ENCODE results near the gene GBGT1. TPM values are rescaled to one million over a fixed set of nuclear protein-coding genes. Genes with fewer than 3 reads are reported as not detected.

GBGT1 gene
- total RNA-seq, 1 experiment from 2014 or later: 0.14 TPM

DNA sequence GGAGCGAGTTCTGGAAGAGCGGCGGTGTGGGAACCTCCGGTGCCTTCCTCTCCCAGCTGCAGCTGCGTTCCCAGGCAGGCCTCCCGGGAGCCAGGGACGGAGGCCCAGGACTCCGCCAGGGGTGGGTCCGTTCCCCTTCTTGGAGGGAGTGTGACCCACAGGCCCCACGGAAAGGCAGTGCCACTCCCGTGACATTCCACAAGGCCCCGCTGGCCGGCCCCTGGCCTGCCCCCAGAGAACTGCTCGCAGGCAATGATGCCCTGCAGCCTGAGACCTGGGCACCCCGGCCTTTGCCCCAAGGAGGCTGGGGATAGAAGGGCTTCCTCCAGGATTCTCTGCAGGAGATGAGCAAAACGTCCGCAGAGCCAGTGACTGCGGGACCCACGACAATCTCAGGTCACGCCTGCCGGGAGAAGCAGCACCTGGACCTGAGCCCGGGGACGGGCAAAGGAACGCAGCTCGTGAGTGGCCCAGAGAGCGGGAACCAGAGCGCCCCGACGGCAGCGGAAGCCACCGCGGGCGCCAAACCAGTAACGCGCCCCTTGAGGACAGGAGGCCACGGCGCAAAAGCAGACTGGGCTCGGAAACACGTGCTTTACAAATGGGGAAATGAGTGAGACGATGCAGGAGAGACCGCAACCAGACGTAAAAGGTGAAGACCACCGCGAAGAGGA lies 36.1 kb upstream of the GBGT1 start:
- no peak for TF ChIP-seq CTCF (IDR thresholded peaks at IDR 0.05; ENCODE audit: insufficient read depth in 1 of 2, low read depth in 1 of 2, low read length in 1 of 2, severe bottlenecking in 1 of 2, unreplicated experiment in 1 of 2)
- Histone ChIP-seq H3K4me3 (ENCODE audit: low read depth, low read length) (no peak overlapping the region), H3K4me1 (no peaks in the 10 kb centered on the region), H3K36me3 (ENCODE audit: control insufficient read depth, insufficient read depth, low read length) (no peaks in the 10 kb centered on the region), H3K27me3 (replicated peaks; ENCODE audit: control insufficient read depth, insufficient read depth, low read length) (no peaks in the 10 kb centered on the region), H3K9me3 (peaks cover 7% of the 10 kb centered on the region; the same call in 1 of the 2 replicates)
- H3K27me3 Mint-ChIP-seq (ENCODE audit: insufficient read depth, unreplicated experiment): peaks cover 2% of the 10 kb centered on the region
- POLR2A ChIA-PET: no interaction called here
- H3K4me3 Mint-ChIP-seq (ENCODE audit: unreplicated experiment): no peak overlapping the region
- no TSS peak for BruUV-seq (replicated peaks)
- no peaks in the 10 kb centered on the region for H3K4me1 Mint-ChIP-seq (ENCODE audit: low read depth, unreplicated experiment)
- H3K9me3 Mint-ChIP-seq (ENCODE audit: unreplicated experiment): no peaks in the 10 kb centered on the region
- intact Hi-C loops (cut with micrococcal nuclease; ENCODE audit: unreplicated experiment): no loop called here
- DNase-seq: no peak
- CTCF ChIA-PET: no interaction called here
- no peak overlapping the region for H3K27ac Mint-ChIP-seq (ENCODE audit: unreplicated experiment)
- no peaks in the 10 kb centered on the region for H3K36me3 Mint-ChIP-seq (ENCODE audit: insufficient read depth, unreplicated experiment)

DNA sequence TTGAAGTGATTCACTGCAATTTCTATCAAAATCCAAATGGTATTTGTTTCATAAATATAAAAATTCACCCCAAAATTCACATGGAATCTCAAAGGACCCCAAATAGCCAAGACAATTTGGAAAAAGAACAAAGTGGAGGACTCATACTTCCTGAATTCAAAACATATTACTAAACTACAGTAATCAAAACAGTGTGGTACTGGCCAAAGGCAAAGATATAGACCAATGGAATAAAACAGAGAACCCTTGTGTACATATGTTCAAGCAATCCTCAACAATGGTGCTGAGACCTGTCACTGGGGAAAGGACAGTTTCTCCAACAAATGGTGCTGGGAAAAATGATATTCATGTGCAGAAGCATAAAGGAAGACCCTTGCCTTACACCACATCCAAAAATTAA lies 31.3 kb upstream of the GBGT1 start:
- DNase-seq: no peak
- H3K9me3 ChIP-seq: peaks cover 11% of the 10 kb centered on the region; the same call in 1 of the 2 replicates
- no peaks in the 10 kb centered on the region for H3K36me3 ChIP-seq (ENCODE audit: control insufficient read depth, insufficient read depth, low read length)
- no peak overlapping the region for H3K4me3 ChIP-seq (ENCODE audit: low read depth, low read length)
- no peaks in the 10 kb centered on the region for H3K27me3 Mint-ChIP-seq (ENCODE audit: insufficient read depth, unreplicated experiment)
- intact Hi-C loops (cut with micrococcal nuclease; ENCODE audit: unreplicated experiment): no loop called here
- no peaks in the 10 kb centered on the region for H3K9me3 Mint-ChIP-seq (ENCODE audit: unreplicated experiment)
- CTCF ChIA-PET: no interaction called here
- no peak for TF ChIP-seq CTCF (IDR thresholded peaks at IDR 0.05; ENCODE audit: insufficient read depth in 1 of 2, low read depth in 1 of 2, low read length in 1 of 2, severe bottlenecking in 1 of 2, unreplicated experiment in 1 of 2)
- H3K27ac Mint-ChIP-seq (ENCODE audit: unreplicated experiment): no peak overlapping the region
- no TSS peak for BruUV-seq (replicated peaks)
- H3K36me3 Mint-ChIP-seq (ENCODE audit: insufficient read depth, unreplicated experiment): no peaks in the 10 kb centered on the region
- no peaks in the 10 kb centered on the region for H3K4me1 Mint-ChIP-seq (ENCODE audit: low read depth, unreplicated experiment)
- no peaks in the 10 kb centered on the region for H3K27me3 ChIP-seq (replicated peaks; ENCODE audit: control insufficient read depth, insufficient read depth, low read length)
- POLR2A ChIA-PET: no interaction called here
- H3K4me3 Mint-ChIP-seq (ENCODE audit: unreplicated experiment): no peak overlapping the region
- H3K4me1 ChIP-seq: no peaks in the 10 kb centered on the region

DNA sequence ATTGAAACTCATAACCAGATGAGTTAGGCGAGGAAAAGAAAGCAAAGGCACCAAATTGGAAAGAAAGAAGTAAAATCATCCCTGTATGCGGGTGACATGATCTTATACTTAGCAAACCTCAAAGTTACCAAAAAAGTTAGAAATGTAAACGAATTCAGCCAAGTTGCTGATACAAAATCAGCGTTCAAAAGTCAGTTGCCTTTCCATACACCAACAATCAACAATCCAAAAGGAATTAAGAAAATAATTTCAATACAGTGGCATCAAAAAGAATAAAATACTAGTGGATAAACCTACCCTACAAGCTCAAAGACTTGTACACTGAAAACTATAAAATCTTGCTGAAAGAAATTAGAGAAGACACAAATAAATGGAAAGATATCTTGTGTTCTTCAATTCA lies 30.9 kb upstream of the GBGT1 start:
- Histone ChIP-seq H3K4me1 (no peaks in the 10 kb centered on the region), H3K36me3 (ENCODE audit: control insufficient read depth, insufficient read depth, low read length) (no peaks in the 10 kb centered on the region), H3K9me3 (peaks cover 11% of the 10 kb centered on the region; the same call in 1 of the 2 replicates), H3K4me3 (ENCODE audit: low read depth, low read length) (no peak overlapping the region), H3K27me3 (replicated peaks; ENCODE audit: control insufficient read depth, insufficient read depth, low read length) (no peaks in the 10 kb centered on the region)
- ChIA-PET CTCF (no interaction called here), POLR2A (no interaction called here)
- no TSS peak for BruUV-seq (replicated peaks)
- H3K27ac Mint-ChIP-seq (ENCODE audit: unreplicated experiment): no peak overlapping the region
- no peak for DNase-seq
- H3K36me3 Mint-ChIP-seq (ENCODE audit: insufficient read depth, unreplicated experiment): no peaks in the 10 kb centered on the region
- H3K27me3 Mint-ChIP-seq (ENCODE audit: insufficient read depth, unreplicated experiment): no peaks in the 10 kb centered on the region
- TF ChIP-seq CTCF (IDR thresholded peaks at IDR 0.05; ENCODE audit: insufficient read depth in 1 of 2, low read depth in 1 of 2, low read length in 1 of 2, severe bottlenecking in 1 of 2, unreplicated experiment in 1 of 2): no peak
- no peaks in the 10 kb centered on the region for H3K9me3 Mint-ChIP-seq (ENCODE audit: unreplicated experiment)
- H3K4me1 Mint-ChIP-seq (ENCODE audit: low read depth, unreplicated experiment): no peaks in the 10 kb centered on the region
- intact Hi-C loops (cut with micrococcal nuclease; ENCODE audit: unreplicated experiment): no loop called here
- H3K4me3 Mint-ChIP-seq (ENCODE audit: unreplicated experiment): no peak overlapping the region
